Esophagus (tissue), 2 donors: ENCODE data around the gene CYP3A4. TPM values are rescaled to one million over a fixed set of nuclear protein-coding genes. Genes with fewer than 3 reads are reported as not detected.
"Not testable (repeated sequence)": the region's sequence is repeated elsewhere in the genome, so short reads cannot be mapped to it uniquely, and the experiment has no call there.

Experiments
- H3K27ac ChIP-seq, 2 donors: one replicate each; pipeline ENCODE4 v1.5.1; 2013; ENCODE audit warnings: low read depth in 2 of 2, mild to moderate bottlenecking in 2 of 2, inconsistent platforms in 1 of 2, low read length in 1 of 2, moderate library complexity in 1 of 2
- H3K27me3 ChIP-seq, 2 donors: one replicate each; pipeline ENCODE4 v1.6.1; 2013; ENCODE audit warnings: low read length in 2 of 2, control low read depth in 1 of 2, mild to moderate bottlenecking in 1 of 2; ENCODE audit not compliant: insufficient read depth in 2 of 2, control insufficient read depth in 1 of 2
- H3K36me3 ChIP-seq, 2 donors: one replicate each; pipeline ENCODE4 v1.6.1; 2013; ENCODE audit warnings: low read length in 1 of 2; ENCODE audit not compliant: control insufficient read depth in 2 of 2, insufficient read depth in 2 of 2
- H3K4me1 ChIP-seq, 2 donors: one replicate each; pipeline ENCODE4 v1.6.1; 2013; ENCODE audit warnings: low read length in 1 of 2; ENCODE audit not compliant: control insufficient read depth in 2 of 2, insufficient read depth in 2 of 2
- H3K4me3 ChIP-seq, 2 donors: one replicate each; pipeline ENCODE4 v1.5.1; 2013; ENCODE audit warnings: low read length in 2 of 2, mild to moderate bottlenecking in 2 of 2, low read depth in 1 of 2, moderate library complexity in 1 of 2
- H3K9me3 ChIP-seq, 2 donors: one replicate each; pipeline ENCODE4 v1.6.1; 2013; ENCODE audit warnings: mild to moderate bottlenecking in 2 of 2, low read depth in 1 of 2, low read length in 1 of 2, moderate library complexity in 1 of 2; ENCODE audit not compliant: control insufficient read depth in 2 of 2, insufficient read depth in 1 of 2
- WGBS, 2 donors: extraction: QIAGEN DNeasy Blood & Tissue Kit; methylation state at CpG; one replicate each; pipeline ENCODE4 v1.1.7; 2013; 5-methylcytosine and 5-hydroxymethylcytosine counted together
- polyA plus RNA-seq, 2 donors: library from polyadenylated mRNA; stranded (reverse); fragments of 200-250 nt; gene quantifications; one replicate each; pipeline ENCODE4 v1.2.3, GENCODE V29; 2013
- donor health status: healthy with polysubstance abuse.
- donor health status: Bipolar disorder and iron deficiency.

The CYP3A4 gene
- polyA plus RNA-seq, 2 donors: 0.16 to 0.20 TPM

DNA sequence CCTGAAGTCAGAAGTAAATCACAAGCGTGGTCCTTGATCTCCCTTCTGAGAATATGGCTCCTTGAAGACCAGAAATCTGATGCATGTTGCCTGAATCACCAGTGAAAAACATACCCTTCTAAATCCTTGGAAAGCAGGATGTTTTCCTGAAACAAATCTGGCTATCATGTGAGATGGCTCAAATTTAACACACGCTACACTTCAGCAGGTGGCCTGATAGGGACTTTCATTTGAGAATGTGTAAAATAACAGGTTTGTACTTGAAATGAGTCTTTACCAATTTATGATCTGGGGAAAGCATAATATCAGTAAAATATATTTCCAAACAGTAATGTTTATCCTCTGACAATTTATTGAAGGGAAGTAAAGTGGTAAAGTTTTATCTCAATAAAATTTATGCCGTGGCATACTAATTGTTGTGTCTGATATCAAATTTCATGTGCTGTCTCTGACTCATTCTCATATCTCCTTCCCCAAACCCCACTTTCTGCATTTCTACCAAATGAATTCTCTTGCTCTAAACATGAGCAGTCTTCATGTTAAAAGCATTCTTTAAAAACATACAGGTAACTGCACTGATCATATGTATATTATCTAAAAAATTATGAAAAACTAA lies 17.4 kb downstream of the CYP3A4 start:
- 89 to 94% methylated on average over 3 of the region's 3 CpGs for WGBS, 2 donors
- Histone ChIP-seq H3K27ac (no peak overlapping the region), H3K9me3 (no peaks in the 10 kb centered on the region), H3K36me3 (no peaks in the 10 kb centered on the region), H3K4me3 (no peak overlapping the region), H3K4me1 (no peaks in the 10 kb centered on the region), H3K27me3 (peaks cover 0 to 2% of the 10 kb centered on the region in 2 donors)

DNA sequence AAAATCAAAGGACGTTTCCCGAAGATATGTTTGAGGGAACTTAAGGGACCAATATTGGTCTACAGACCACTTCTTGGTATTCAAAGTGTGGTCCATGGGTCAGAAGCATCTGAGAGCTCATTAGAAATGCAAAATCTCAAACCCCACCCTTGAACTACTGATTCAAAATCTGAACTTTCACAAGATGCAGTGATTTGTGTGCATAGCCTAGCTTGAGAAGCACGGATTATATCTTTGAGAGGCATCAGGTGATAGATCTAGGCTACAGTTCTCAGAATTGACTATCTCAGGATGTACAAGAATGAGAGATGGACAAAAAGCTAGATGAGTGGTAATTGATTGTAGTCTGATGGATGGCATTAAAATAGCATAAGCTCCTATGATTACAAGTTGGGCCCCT lies 19.5 kb downstream of the CYP3A4 start:
- H3K27me3 ChIP-seq: peaks cover 0 to 2% of the 10 kb centered on the region in 2 donors
- WGBS, 2 donors: 87 to 93% methylated on average over 3 of the region's 3 CpGs
- no peaks in the 10 kb centered on the region for H3K9me3 ChIP-seq
- no peak overlapping the region for H3K4me3 ChIP-seq
- H3K4me1 ChIP-seq: no peaks in the 10 kb centered on the region
- H3K27ac ChIP-seq: no peak overlapping the region
- H3K36me3 ChIP-seq: no peaks in the 10 kb centered on the region

DNA sequence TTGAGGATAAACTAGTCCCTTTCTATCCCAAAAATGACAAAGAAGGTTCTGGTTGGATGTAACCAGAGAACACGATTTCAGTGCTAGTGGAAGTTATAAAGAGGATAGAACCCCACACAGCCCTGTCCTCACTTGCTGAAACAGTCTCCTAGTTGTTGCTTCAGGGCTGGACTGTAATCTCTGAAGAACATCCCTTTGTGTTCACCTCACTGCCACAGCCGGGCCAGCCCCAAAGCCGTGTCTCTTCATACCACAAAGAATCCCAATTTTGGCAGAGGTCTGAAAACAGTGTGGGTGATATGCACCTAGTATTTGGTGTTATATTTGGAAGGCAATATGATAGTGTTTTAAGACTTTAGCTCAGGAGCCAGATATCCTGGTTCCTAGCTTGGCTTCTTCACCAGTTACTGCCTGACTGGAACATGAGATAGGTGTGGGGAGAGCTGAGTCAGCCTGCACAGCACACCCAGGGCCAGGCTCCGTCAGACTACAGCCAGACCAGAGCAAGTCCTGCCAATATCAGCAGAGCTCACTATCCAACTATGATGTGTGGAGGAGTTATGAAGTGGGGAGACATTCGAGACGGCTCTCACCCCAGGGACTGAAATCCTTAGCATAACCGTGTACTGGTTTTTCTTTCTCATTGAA lies 21.2 kb downstream of the CYP3A4 start:
- H3K27me3 ChIP-seq: no peaks in the 10 kb centered on the region
- H3K36me3 ChIP-seq: no peaks in the 10 kb centered on the region
- H3K4me3 ChIP-seq: no peak overlapping the region
- no peaks in the 10 kb centered on the region for H3K4me1 ChIP-seq
- WGBS, 2 donors: 41 to 61% methylated on average over 7 of the region's 7 CpGs
- H3K9me3 ChIP-seq: no peaks in the 10 kb centered on the region
- H3K27ac ChIP-seq: peak overlapping the region; percentile 58 to 71

DNA sequence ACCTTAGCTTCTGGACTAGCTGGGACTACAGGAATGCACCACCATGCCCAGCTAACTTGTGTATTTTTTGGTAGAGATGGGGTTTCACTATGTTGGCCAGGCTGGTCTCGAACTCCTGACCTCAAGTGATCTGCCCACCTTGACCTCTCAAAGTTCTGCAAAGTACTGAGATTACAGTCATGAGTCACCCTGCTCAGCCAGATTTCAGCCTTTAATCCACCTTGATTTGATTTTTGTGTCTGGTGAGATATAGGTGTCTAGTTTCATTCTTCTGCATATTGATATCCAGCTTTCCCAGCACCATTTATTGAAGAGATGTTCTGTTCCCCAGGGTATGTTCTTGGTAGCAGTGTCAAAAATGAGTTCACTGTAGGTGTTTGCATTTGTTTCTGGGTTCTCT lies 28.9 kb downstream of the CYP3A4 start:
- no peak overlapping the region for H3K4me3 ChIP-seq
- peaks cover 0 to 2% of the 10 kb centered on the region in 2 donors for H3K9me3 ChIP-seq
- no peak overlapping the region for H3K27ac ChIP-seq
- H3K36me3 ChIP-seq: no peaks in the 10 kb centered on the region
- H3K4me1 ChIP-seq: peaks cover 0 to 6% of the 10 kb centered on the region in 2 donors
- no peaks in the 10 kb centered on the region for H3K27me3 ChIP-seq
- 80 to 92% methylated on average over 1 of the region's 1 CpG for WGBS, 2 donors

DNA sequence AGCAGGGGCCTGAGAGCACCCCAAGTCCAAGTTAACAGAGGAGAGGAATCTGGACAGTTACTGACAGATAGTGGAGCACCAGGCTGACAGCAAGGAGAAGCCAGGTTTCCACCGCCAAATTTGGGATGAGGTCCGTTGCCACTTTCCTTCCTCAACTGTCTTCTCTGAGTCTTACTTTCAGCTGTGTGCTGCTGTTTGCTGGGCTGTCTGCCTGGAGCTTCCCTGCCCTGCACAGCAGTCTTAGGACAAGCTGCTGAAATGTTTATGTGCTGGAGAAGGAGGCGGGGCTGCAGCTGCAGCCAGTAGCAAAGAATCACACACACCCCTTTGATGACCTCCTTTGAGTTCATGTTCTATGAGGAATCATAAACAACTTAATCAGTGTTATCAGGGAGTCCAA lies 31.6 kb downstream of the CYP3A4 start:
- WGBS, 2 donors: 30 to 41% methylated on average over 3 of the region's 3 CpGs
- Histone ChIP-seq H3K27ac (peak overlapping the region; percentile 38 to 82), H3K27me3 (no peaks in the 10 kb centered on the region), H3K4me3 (no peak overlapping the region), H3K36me3 (no peaks in the 10 kb centered on the region), H3K4me1 (peaks cover 0 to 6% of the 10 kb centered on the region in 2 donors), H3K9me3 (peaks cover 0 to 2% of the 10 kb centered on the region in 2 donors)

DNA sequence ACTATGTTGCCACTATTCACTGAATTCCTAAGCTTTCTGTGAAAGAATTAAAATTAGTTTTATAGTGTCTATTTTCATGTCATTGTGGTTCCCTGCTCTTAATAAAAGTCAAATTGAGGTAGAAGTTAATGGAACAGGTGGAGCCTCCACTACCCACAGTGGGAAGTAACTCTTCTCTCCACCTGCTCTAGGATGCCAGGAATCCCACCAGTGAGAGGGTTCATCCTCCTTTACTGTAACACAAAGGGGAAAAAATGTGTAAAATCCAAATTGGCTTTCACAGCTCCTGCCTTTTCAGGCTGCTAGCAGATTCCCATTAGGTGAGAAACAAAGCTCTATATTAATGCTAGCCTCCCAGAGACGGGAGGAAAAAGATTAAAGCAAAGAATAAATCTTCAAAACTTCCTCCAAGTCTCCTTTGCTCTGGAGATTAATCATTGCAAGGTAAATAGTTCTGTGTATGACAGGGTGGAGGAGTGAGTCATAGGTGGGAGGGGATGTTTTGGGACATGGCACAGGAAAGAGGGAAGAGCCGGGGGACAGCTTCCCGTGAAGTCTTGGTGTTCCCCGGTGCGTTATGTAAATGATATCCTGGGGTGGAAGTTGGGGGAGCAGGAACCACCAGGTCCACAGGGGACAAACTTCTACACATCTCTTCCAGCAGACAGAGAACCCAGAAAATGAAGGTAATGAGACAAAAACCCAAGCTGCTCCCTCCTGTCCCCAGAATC lies 32.5 kb downstream of the CYP3A4 start:
- not testable (repeated sequence) for H3K4me1 ChIP-seq, H3K36me3 ChIP-seq, H3K27me3 ChIP-seq, H3K9me3 ChIP-seq, H3K4me3 ChIP-seq
- peak overlapping the region; percentile 38 to 81 for H3K27ac ChIP-seq
- WGBS, 2 donors: 5 to 7% methylated on average over 5 of the region's 5 CpGs

DNA sequence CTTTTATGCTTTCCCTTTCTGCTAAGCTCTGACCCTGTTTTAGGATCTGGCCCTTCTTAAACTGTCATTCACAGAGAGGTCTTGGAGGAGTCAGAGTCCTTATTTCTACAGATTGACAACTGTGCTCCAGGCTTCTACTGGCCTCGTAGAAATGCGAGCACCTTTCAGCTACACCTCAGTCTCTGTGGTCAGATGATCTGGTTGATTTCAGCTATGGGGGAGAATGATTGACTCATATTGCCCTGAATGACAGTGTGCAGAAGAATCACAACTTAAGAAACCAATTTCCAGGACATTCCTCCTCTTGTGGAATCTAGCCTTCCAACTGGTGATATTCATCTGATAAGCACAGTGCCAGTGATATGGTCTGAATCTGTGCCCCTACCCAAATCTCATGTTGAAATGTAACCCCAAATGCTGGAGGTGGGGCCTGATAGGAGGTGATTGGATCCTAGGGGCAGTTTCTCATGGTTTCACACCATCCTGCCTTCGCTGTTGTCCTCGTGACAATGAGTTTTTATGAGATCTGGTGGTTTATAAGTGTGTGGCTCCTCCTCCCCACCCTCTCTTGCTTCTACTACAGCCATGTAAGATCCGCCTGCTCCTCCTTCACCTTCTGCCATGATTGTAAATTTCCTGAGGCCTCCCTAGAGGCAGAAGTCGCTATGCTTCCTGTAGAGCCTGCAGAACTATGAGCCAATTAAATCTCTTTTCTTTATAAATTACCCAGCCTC lies 35.0 kb downstream of the CYP3A4 start:
- Histone ChIP-seq H3K27me3 (no peaks in the 10 kb centered on the region), H3K9me3 (no peaks in the 10 kb centered on the region), H3K4me3 (no peak overlapping the region), H3K27ac (no peak overlapping the region), H3K4me1 (peaks cover 0 to 6% of the 10 kb centered on the region in 2 donors), H3K36me3 (no peaks in the 10 kb centered on the region)
- 80 to 83% methylated on average over 6 of the region's 6 CpGs for WGBS, 2 donors

DNA sequence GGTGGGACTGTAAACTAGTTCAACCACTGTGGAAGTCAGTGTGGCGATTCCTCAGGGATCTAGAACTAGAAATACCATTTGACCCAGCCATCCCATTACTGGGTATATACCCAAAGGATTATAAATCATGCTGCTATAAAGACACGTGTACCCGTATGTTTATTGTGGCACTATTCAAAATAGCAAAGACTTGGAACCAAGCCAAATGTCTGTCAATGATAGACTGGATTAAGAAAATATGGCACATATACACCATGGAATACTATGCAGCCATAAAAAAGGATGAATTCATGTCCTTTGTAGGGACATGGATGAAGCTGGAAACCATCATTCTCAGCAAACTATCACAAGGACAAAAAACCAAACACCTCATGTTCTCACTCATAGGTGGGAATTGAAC lies 37.1 kb downstream of the CYP3A4 start:
- H3K9me3 ChIP-seq, H3K27me3 ChIP-seq, H3K4me3 ChIP-seq, H3K4me1 ChIP-seq, H3K36me3 ChIP-seq, H3K27ac ChIP-seq: not testable (repeated sequence)
- 61 to 73% methylated on average over 2 of the region's 3 CpGs for WGBS, 2 donors

DNA sequence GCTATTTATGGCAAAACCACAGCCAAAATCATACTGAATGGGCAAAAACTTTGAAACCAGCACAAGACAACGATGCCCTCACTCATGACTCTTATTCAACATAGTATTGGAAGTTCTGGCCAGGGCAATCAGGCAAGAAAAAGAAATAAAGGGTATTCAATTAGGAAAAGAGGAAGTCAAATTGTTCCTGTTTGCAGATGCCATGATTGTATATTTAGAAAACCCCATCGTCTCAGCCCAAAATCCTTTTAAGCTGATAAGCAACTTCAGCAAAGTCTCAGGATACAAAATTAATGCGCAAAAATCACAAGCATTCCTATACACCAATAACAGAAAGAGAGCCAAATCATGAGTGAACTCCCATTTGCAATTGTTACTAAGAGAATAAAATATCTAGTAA lies 38.6 kb downstream of the CYP3A4 start:
- H3K27ac ChIP-seq, H3K4me3 ChIP-seq, H3K9me3 ChIP-seq, H3K4me1 ChIP-seq, H3K36me3 ChIP-seq, H3K27me3 ChIP-seq: not testable (repeated sequence)
- WGBS, 2 donors: 86 to 87% methylated on average over 3 of the region's 3 CpGs
